Erythroblast (primary cell): ENCODE measurements around the gene DOK7.

Experiments
- GATA1 ChIP-seq: IDR thresholded peaks from 2 replicates; pipeline ENCODE4 v1.6.1; 2011; ENCODE audit warnings: low read depth, mild to moderate bottlenecking, control low read depth, low read length, moderate library complexity
- POLR2A ChIP-seq: IDR thresholded peaks from 2 replicates; pipeline ENCODE4 v1.6.1; 2011; ENCODE audit warnings: mild to moderate bottlenecking, low read length

DNA sequence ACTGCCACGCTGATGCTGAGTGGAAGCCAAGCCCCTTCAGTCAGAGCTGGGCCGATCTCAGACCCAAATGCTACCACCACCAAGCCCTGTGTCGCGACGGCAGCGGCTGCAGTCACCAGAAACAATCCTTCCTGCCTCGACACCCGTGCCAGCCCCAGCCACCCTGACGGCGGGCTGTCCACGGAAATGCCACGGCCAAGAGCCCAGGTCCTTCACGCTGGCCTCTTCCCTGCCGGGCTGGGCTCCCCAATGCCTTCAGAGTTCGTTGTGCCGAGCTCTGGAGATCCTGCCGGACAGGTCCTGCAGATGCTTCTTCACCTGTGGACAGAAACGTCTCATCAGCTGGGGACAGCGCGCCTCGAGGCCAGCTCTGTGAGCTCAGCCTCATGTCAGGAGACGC lies 49.6 kb downstream of the DOK7 start:
- no peak for TF ChIP-seq POLR2A
- TF ChIP-seq GATA1, result no peak
